GM04503 (cell line): ENCODE results near the gene FOCAD.
"Not testable (repeated sequence)": the region's sequence is repeated elsewhere in the genome, so short reads cannot be mapped to it uniquely, and the experiment has no call there.

Experiments
- DNase-seq: peaks from one replicate; pipeline ENCODE4 v3.0.0-alpha.2; 2012; ENCODE audit warnings: low read depth

Gene FOCAD

GRCh38 chr9:20684035-20684874 lies at the start of gene FOCAD:
Gene FOCAD (plus strand): TSS chr9:20684259. CDS start chr9:20715354, 31,095 bp downstream.
- DNase-seq, result peak; percentile 49

- DNase-seq, result no peak
Observed at GRCh38 chr9:20634895-20635294, 49.2 kb upstream of the FOCAD start.

GRCh38 chr9:20636888-20637440 lies 47.1 kb upstream of the FOCAD start:
- DNase-seq, result no peak

GRCh38 chr9:20640331-20641187 lies 43.5 kb upstream of the FOCAD start:
- no peak for DNase-seq

- no peak for DNase-seq
Observed at GRCh38 chr9:20642045-20642444, 42.0 kb upstream of the FOCAD start.

- DNase-seq, result no peak
Observed at GRCh38 chr9:20643660-20644059, 40.4 kb upstream of the FOCAD start.

- no peak for DNase-seq
Observed at GRCh38 chr9:20646656-20647055, 37.4 kb upstream of the FOCAD start.

- DNase-seq, result no peak
Observed at GRCh38 chr9:20649381-20649780, 34.7 kb upstream of the FOCAD start.

- DNase-seq, result no peak
Observed at GRCh38 chr9:20650313-20650712, 33.7 kb upstream of the FOCAD start.

- DNase-seq, result no peak
Observed at GRCh38 chr9:20650750-20651299, 33.2 kb upstream of the FOCAD start.

- no peak for DNase-seq
Observed at GRCh38 chr9:20651939-20652338, 32.1 kb upstream of the FOCAD start.

- DNase-seq, result not testable (repeated sequence)
Observed at GRCh38 chr9:20658246-20658667, 25.8 kb upstream of the FOCAD start.

- DNase-seq, result no peak
Observed at GRCh38 chr9:20658677-20659473, 25.2 kb upstream of the FOCAD start.

- DNase-seq, result no peak
Observed at GRCh38 chr9:20659474-20659967, 24.5 kb upstream of the FOCAD start.

- DNase-seq, result no peak
Observed at GRCh38 chr9:20662156-20662555, 21.9 kb upstream of the FOCAD start.

- DNase-seq, result no peak
Observed at GRCh38 chr9:20663133-20663532, 20.9 kb upstream of the FOCAD start.

GRCh38 chr9:20664501-20664900 lies 19.6 kb upstream of the FOCAD start:
- DNase-seq, result no peak

GRCh38 chr9:20670395-20670794 lies 13.7 kb upstream of the FOCAD start:
- DNase-seq, result no peak

- DNase-seq, result no peak
Observed at GRCh38 chr9:20671635-20672034, 12.4 kb upstream of the FOCAD start.

- DNase-seq, result not testable (repeated sequence)
Observed at GRCh38 chr9:20673537-20673936, 10.5 kb upstream of the FOCAD start.

GRCh38 chr9:20681467-20681866 lies 2.6 kb upstream of the FOCAD start:
- DNase-seq, result no peak
